ENCODE results near the gene BTN3A1. TPM values are rescaled to one million over a fixed set of nuclear protein-coding genes. Genes with fewer than 3 reads are reported as not detected.
A peak's percentile ranks its signal among the peaks of the same experiment; 100 is the strongest.

The BTN3A1 gene
- total and polyA plus RNA-seq, 2 of the 13 experiments (the other 11 are each of a cell fraction or from before 2014, with no cell fraction given): 13.3 to 14.0 TPM

DNA sequence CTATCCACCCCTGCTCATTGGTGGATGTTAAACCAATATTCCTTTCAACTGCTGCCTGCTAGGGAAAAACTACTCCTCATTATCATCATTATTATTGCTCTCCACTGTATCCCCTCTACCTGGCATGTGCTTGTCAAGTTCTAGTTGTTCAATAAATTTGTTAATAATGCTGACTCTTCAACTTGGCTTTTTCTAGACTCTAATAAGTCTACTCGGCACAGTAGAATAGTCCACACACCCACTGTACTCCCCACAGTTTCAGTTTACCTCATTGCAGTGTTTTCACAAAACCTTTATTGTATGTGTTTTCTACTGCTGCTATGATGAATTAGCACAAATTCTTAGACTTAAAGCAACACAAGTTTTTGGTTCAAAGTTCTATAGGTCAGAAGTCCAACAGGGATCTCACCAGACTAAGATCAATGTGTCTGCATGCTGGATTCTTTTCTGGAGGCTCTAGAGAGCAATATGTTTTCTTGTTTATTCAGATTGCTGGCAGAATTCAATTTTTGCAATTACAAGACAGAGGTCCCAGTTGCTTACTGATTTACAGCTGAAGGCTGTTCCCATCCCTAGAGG lies 13.1 kb downstream of the BTN3A1 start (continued):
- TF ChIP-seq, protein P1, sequence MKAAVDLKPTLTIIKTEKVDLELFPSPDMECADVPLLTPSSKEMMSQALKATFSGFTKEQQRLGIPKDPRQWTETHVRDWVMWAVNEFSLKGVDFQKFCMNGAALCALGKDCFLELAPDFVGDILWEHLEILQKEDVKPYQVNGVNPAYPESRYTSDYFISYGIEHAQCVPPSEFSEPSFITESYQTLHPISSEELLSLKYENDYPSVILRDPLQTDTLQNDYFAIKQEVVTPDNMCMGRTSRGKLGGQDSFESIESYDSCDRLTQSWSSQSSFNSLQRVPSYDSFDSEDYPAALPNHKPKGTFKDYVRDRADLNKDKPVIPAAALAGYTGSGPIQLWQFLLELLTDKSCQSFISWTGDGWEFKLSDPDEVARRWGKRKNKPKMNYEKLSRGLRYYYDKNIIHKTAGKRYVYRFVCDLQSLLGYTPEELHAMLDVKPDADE (CRISPR knock-in tag; IDR thresholded peaks at IDR 0.05): no peak
- TF ChIP-seq CREB1 (IDR thresholded peaks at IDR 0.05) (no peak), CREB1 (CRISPR knock-in tag; IDR thresholded peaks at IDR 0.05) (0 out of 2 replicates have a peak, but pooled peaks have one; percentile 40), RFX1 (IDR thresholded peaks at IDR 0.05) (no peak), SKI (IDR thresholded peaks at IDR 0.05; ENCODE audit: partially characterized antibody) (peak; percentile 16), MAFK (conservative IDR thresholded peaks at IDR 0.05 in 1 of 2, IDR thresholded peaks at IDR 0.05 in 1 of 2; ENCODE audit: low read length in 2 of 2) (peak; percentile 84 to 86), MAFF (IDR thresholded peaks at IDR 0.05; ENCODE audit: low read depth, low read length) (peak; percentile 80), SRSF4 (IDR thresholded peaks at IDR 0.05; ENCODE audit: low read depth, low read length, poor library complexity, severe bottlenecking) (no peak), FOXA3 (CRISPR knock-in tag; IDR thresholded peaks at IDR 0.05) (0 out of 2 replicates have a peak, but pooled peaks have one; percentile 15), ZNF3 (CRISPR knock-in tag; IDR thresholded peaks at IDR 0.05) (no peak), ZNF878 (CRISPR knock-in tag; IDR thresholded peaks at IDR 0.05) (no peak), FOXJ3 (CRISPR knock-in tag; IDR thresholded peaks at IDR 0.05; ENCODE audit: borderline replicate concordance) (no peak)
- TF ChIP-seq, protein P2, sequence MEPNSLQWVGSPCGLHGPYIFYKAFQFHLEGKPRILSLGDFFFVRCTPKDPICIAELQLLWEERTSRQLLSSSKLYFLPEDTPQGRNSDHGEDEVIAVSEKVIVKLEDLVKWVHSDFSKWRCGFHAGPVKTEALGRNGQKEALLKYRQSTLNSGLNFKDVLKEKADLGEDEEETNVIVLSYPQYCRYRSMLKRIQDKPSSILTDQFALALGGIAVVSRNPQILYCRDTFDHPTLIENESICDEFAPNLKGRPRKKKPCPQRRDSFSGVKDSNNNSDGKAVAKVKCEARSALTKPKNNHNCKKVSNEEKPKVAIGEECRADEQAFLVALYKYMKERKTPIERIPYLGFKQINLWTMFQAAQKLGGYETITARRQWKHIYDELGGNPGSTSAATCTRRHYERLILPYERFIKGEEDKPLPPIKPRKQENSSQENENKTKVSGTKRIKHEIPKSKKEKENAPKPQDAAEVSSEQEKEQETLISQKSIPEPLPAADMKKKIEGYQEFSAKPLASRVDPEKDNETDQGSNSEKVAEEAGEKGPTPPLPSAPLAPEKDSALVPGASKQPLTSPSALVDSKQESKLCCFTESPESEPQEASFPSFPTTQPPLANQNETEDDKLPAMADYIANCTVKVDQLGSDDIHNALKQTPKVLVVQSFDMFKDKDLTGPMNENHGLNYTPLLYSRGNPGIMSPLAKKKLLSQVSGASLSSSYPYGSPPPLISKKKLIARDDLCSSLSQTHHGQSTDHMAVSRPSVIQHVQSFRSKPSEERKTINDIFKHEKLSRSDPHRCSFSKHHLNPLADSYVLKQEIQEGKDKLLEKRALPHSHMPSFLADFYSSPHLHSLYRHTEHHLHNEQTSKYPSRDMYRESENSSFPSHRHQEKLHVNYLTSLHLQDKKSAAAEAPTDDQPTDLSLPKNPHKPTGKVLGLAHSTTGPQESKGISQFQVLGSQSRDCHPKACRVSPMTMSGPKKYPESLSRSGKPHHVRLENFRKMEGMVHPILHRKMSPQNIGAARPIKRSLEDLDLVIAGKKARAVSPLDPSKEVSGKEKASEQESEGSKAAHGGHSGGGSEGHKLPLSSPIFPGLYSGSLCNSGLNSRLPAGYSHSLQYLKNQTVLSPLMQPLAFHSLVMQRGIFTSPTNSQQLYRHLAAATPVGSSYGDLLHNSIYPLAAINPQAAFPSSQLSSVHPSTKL (CRISPR knock-in tag; IDR thresholded peaks at IDR 0.05): peak; percentile 48; the same call in 1 of the 2 replicates
- TF ChIP-seq, protein P3, sequence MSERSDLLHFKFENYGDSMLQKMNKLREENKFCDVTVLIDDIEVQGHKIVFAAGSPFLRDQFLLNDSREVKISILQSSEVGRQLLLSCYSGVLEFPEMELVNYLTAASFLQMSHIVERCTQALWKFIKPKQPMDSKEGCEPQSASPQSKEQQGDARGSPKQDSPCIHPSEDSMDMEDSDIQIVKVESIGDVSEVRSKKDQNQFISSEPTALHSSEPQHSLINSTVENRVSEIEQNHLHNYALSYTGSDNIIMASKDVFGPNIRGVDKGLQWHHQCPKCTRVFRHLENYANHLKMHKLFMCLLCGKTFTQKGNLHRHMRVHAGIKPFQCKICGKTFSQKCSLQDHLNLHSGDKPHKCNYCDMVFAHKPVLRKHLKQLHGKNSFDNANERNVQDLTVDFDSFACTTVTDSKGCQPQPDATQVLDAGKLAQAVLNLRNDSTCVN (CRISPR knock-in tag; IDR thresholded peaks at IDR 0.05; ENCODE audit: borderline replicate concordance): peak; percentile 99
- TF ChIP-seq, protein P4, sequence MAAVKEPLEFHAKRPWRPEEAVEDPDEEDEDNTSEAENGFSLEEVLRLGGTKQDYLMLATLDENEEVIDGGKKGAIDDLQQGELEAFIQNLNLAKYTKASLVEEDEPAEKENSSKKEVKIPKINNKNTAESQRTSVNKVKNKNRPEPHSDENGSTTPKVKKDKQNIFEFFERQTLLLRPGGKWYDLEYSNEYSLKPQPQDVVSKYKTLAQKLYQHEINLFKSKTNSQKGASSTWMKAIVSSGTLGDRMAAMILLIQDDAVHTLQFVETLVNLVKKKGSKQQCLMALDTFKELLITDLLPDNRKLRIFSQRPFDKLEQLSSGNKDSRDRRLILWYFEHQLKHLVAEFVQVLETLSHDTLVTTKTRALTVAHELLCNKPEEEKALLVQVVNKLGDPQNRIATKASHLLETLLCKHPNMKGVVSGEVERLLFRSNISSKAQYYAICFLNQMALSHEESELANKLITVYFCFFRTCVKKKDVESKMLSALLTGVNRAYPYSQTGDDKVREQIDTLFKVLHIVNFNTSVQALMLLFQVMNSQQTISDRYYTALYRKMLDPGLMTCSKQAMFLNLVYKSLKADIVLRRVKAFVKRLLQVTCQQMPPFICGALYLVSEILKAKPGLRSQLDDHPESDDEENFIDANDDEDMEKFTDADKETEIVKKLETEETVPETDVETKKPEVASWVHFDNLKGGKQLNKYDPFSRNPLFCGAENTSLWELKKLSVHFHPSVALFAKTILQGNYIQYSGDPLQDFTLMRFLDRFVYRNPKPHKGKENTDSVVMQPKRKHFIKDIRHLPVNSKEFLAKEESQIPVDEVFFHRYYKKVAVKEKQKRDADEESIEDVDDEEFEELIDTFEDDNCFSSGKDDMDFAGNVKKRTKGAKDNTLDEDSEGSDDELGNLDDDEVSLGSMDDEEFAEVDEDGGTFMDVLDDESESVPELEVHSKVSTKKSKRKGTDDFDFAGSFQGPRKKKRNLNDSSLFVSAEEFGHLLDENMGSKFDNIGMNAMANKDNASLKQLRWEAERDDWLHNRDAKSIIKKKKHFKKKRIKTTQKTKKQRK (IDR thresholded peaks at IDR 0.05; ENCODE audit: low read length): no peak
- TF ChIP-seq, protein P5, sequence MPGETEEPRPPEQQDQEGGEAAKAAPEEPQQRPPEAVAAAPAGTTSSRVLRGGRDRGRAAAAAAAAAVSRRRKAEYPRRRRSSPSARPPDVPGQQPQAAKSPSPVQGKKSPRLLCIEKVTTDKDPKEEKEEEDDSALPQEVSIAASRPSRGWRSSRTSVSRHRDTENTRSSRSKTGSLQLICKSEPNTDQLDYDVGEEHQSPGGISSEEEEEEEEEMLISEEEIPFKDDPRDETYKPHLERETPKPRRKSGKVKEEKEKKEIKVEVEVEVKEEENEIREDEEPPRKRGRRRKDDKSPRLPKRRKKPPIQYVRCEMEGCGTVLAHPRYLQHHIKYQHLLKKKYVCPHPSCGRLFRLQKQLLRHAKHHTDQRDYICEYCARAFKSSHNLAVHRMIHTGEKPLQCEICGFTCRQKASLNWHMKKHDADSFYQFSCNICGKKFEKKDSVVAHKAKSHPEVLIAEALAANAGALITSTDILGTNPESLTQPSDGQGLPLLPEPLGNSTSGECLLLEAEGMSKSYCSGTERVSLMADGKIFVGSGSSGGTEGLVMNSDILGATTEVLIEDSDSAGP (CRISPR knock-in tag; IDR thresholded peaks at IDR 0.05; ENCODE audit: borderline replicate concordance): no peak
- TF ChIP-seq, protein P6, sequence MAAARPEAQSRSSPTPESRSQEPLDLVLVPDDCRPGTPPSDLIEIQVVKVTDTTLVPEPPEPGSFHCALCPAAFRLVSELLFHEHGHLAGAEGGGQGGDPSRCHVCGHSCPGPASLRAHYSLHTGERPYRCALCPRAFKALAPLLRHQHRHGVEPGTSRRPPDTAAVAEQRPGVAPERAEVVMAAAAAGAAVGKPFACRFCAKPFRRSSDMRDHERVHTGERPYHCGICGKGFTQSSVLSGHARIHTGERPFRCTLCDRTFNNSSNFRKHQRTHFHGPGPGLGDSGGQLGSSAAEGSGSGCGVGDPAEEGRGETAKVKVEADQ (CRISPR knock-in tag; IDR thresholded peaks at IDR 0.05; ENCODE audit: borderline replicate concordance): no peak
